Bronchial epithelial cell (primary cell): ENCODE results near the gene TSC22D4. TPM values are rescaled to one million over a fixed set of nuclear protein-coding genes. Genes with fewer than 3 reads are reported as not detected.

Experiments used
- DNase-seq: peaks from one replicate; pipeline ENCODE4 v3.0.0-alpha.2; 2010; ENCODE audit warnings: low read depth
- FAIRE-seq: peaks from 2 replicates; lab custom pipeline; 2011; peaks lifted over from hg19 to GRCh38; lab: Jason Lieb, UNC
- H3K27me3 ChIP-seq: 2 replicates; pipeline ENCODE4 v1.5.1; 2011; ENCODE audit warnings: low read length; ENCODE audit not compliant: control insufficient read depth, insufficient read depth
- H3K36me3 ChIP-seq: 2 replicates; pipeline ENCODE4 v1.5.1; 2011; ENCODE audit warnings: low read length; ENCODE audit not compliant: control insufficient read depth, insufficient read depth
- H3K4me3 ChIP-seq: 2 replicates; pipeline ENCODE4 v1.5.1; 2011; ENCODE audit warnings: mild to moderate bottlenecking, low read depth, low read length, control low read depth
- CTCF ChIP-seq: IDR thresholded peaks from 2 replicates; pipeline ENCODE4 v1.5.1; 2011; ENCODE audit warnings: mild to moderate bottlenecking, moderate library complexity, low read length, control low read depth, inconsistent platforms; ENCODE audit not compliant: insufficient read depth, severe bottlenecking
- total RNA-seq: library from RNA; depleted of rRNA; stranded (reverse); fragments of >200 nt; gene quantifications from 2 replicates; pipeline ENCODE4 v1.2.1, GENCODE V29; 2014

The TSC22D4 gene
- total RNA-seq, 1 donor from 2014 or later = 7.6 TPM

- peaks cover 11% of the 10 kb centered on the region for H3K36me3 ChIP-seq
- no peak overlapping the region for H3K4me3 ChIP-seq
- DNase-seq (no peak), FAIRE-seq (no peak)
- H3K27me3 ChIP-seq = no peaks in the 10 kb centered on the region
- no peak for TF ChIP-seq CTCF
These were observed 46.3 kb downstream of the TSC22D4 start for GRCh38 chr7:100432621-100433275.

GRCh38 chr7:100432053-100432452, 47.0 kb downstream of the TSC22D4 start:
- no peak overlapping the region for H3K4me3 ChIP-seq
- H3K36me3 ChIP-seq = peaks cover 11% of the 10 kb centered on the region
- no peak for TF ChIP-seq CTCF
- no peaks in the 10 kb centered on the region for H3K27me3 ChIP-seq
- FAIRE-seq = no peak
- no peak for DNase-seq

- H3K36me3 ChIP-seq = peaks cover 11% of the 10 kb centered on the region
- DNase-seq = no peak
- no peak for FAIRE-seq
- no peak for TF ChIP-seq CTCF
- H3K4me3 ChIP-seq = no peak overlapping the region
- no peaks in the 10 kb centered on the region for H3K27me3 ChIP-seq
These were observed 47.7 kb downstream of the TSC22D4 start for GRCh38 chr7:100431286-100431735.

GRCh38 chr7:100430493-100431285, 48.3 kb downstream of the TSC22D4 start:
- peak overlapping the region; percentile 94 for H3K4me3 ChIP-seq
- no peak for TF ChIP-seq CTCF
- FAIRE-seq (no peak), DNase-seq (no peak)
- no peaks in the 10 kb centered on the region for H3K27me3 ChIP-seq
- peaks cover 11% of the 10 kb centered on the region for H3K36me3 ChIP-seq

GRCh38 chr7:100429637-100430492, 49.1 kb downstream of the TSC22D4 start, which contains the start of gene MEPCE:
MEPCE (plus strand) TSS chr7:100429831; CDS start chr7:100430019, 188 bp downstream.
- DNase-seq (peak; percentile 74), FAIRE-seq (no peak)
- Histone ChIP-seq H3K36me3 (peaks cover 11% of the 10 kb centered on the region), H3K27me3 (no peaks in the 10 kb centered on the region), H3K4me3 (peak within 1 kb of the TSS; percentile 94)
- TF ChIP-seq CTCF = no peak
